Prostate gland (tissue), 2 donors: ENCODE results near the gene PCDHB12. TPM values are rescaled to one million over a fixed set of nuclear protein-coding genes. Genes with fewer than 3 reads are reported as not detected.

Source experiments
- DNase-seq: peaks from one replicate; pipeline ENCODE4 v3.0.0-alpha.2; 2019; ENCODE audit warnings: low spot score
- H3K27ac ChIP-seq, 2 donors: fragments of 200-600 bp; sonication (generic); 2 replicates each; pipeline ENCODE4 v1.5.1; 2017 to 2019
- H3K27me3 ChIP-seq: fragments of 200-600 bp; sonication (generic); replicated peaks from 2 replicates; pipeline ENCODE4 v1.5.1; 2019; ENCODE audit not compliant: insufficient read depth
- H3K36me3 ChIP-seq, 2 donors: fragments of 200-600 bp; sonication (generic); 1 replicate in 1 of 2; 2 replicates in 1 of 2; pipeline versions ENCODE4 v1.5.1 to v1.8.1; 2017 to 2019
- H3K4me1 ChIP-seq: fragments of 200-600 bp; sonication (generic); replicated peaks from 2 replicates; pipeline ENCODE4 v1.5.1; 2019
- H3K4me3 ChIP-seq, 2 donors: fragments of 200-600 bp; sonication (generic); 2 replicates each; pipeline ENCODE4 v1.5.1; 2017 to 2019
- H3K9me3 ChIP-seq: fragments of 200-600 bp; sonication (generic); 2 replicates; pipeline ENCODE4 v1.5.1; 2017
- POLR2A ChIP-seq: fragments of 450-650 bp; IDR thresholded peaks from one replicate; pipeline ENCODE4 v1.6.1; 2016; ENCODE audit warnings: antibody characterized with exemption, mild to moderate bottlenecking
- POLR2AphosphoS5 ChIP-seq: sonication (generic); formaldehyde crosslinking; IDR thresholded peaks from one replicate; pipeline ENCODE4 v1.6.1; 2017; ENCODE audit warnings: antibody characterized with exemption
- WGBS: methylation state at CpG from one replicate; pipeline ENCODE4 v1.1.5; 2018; 5-methylcytosine and 5-hydroxymethylcytosine counted together
- intact Hi-C: fragments of 100-400 bp; cut with DNase I; formaldehyde crosslinking; loops from one replicate; pipeline ENCODE4 v1.14.2; 2022
- total RNA-seq, 2 donors: library from RNA; depleted of rRNA; stranded (reverse); fragments of >200 nt; gene quantifications; one replicate each; pipeline ENCODE4 v1.1.0, GENCODE V29; 2016
- TF ChIP-seq, protein P1 (sequence below), 4 experiments: fragments of 200-600 bp in 2 of 4; fragments of 450-650 bp in 2 of 4; sonication (generic) in 2 of 4; IDR thresholded peaks; 1 replicate in 3 of 4; 2 replicates in 1 of 4; pipeline ENCODE4 v1.5.1; 2016 to 2019; ENCODE audit warnings: antibody characterized with exemption in 4 of 4, mild to moderate bottlenecking in 2 of 4, moderate library complexity in 2 of 4

The PCDHB12 gene
- total RNA-seq, 2 donors from 2014 or later: 0.32 to 4.3 TPM

DNA sequence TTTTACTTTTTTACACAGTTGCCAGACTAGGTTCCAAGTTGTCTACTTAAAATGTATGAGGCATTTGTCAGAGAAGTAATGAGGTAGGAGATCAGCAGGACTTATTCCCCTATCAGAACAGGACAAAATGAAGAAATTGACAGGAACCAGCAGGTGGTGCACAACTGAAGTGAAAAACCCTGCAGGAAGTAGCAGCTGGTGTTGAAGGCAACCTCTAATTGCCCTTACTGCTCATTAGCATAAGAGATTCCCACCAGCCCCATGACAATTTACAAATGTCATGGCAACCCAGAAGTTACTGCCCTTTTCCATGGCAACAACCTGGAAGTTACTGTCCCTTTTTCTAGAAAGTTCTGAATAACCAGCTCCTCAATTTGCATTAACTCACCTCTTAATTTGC is 42.1 kb downstream of the PCDHB12 start:
- intact Hi-C loops: no loop called here
- Histone ChIP-seq H3K9me3 (no peaks in the 10 kb centered on the region), H3K4me1 (no peaks in the 10 kb centered on the region), H3K4me3 (no peak overlapping the region), H3K27ac (no peak overlapping the region), H3K27me3 (no peaks in the 10 kb centered on the region), H3K36me3 (no peaks in the 10 kb centered on the region)
- no peak for TF ChIP-seq POLR2AphosphoS5
- TF ChIP-seq, protein P1, sequence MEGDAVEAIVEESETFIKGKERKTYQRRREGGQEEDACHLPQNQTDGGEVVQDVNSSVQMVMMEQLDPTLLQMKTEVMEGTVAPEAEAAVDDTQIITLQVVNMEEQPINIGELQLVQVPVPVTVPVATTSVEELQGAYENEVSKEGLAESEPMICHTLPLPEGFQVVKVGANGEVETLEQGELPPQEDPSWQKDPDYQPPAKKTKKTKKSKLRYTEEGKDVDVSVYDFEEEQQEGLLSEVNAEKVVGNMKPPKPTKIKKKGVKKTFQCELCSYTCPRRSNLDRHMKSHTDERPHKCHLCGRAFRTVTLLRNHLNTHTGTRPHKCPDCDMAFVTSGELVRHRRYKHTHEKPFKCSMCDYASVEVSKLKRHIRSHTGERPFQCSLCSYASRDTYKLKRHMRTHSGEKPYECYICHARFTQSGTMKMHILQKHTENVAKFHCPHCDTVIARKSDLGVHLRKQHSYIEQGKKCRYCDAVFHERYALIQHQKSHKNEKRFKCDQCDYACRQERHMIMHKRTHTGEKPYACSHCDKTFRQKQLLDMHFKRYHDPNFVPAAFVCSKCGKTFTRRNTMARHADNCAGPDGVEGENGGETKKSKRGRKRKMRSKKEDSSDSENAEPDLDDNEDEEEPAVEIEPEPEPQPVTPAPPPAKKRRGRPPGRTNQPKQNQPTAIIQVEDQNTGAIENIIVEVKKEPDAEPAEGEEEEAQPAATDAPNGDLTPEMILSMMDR (IDR thresholded peaks at IDR 0.05): no peak
- no peak for TF ChIP-seq POLR2A
- DNase-seq: no peak

DNA sequence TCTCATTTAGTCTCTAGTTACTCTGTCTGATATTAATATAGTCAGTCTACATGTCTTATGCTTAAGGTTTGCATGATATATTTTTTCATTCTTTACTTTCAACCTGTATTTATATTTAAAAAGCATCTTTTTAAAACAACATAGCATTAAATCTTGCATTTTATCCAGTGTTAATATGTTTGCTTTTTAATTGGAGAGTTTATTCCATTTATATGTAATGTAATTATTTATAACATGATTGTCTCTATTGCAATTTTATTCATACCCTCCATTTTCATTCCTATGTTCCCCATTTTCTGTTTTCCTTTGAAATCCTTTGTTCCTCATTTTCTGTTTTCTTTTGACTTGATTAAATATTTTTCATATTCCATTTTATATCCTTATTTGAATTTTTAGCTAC is 49.9 kb downstream of the PCDHB12 start:
- no peak for DNase-seq
- Histone ChIP-seq H3K4me1 (no peaks in the 10 kb centered on the region), H3K4me3 (no peak overlapping the region), H3K36me3 (no peaks in the 10 kb centered on the region), H3K27ac (no peak overlapping the region), H3K9me3 (no peaks in the 10 kb centered on the region), H3K27me3 (no peaks in the 10 kb centered on the region)
- intact Hi-C loops: no loop called here
- no peak for TF ChIP-seq POLR2A
- no peak for TF ChIP-seq POLR2AphosphoS5
- TF ChIP-seq, protein P1 (IDR thresholded peaks at IDR 0.05): no peak

DNA sequence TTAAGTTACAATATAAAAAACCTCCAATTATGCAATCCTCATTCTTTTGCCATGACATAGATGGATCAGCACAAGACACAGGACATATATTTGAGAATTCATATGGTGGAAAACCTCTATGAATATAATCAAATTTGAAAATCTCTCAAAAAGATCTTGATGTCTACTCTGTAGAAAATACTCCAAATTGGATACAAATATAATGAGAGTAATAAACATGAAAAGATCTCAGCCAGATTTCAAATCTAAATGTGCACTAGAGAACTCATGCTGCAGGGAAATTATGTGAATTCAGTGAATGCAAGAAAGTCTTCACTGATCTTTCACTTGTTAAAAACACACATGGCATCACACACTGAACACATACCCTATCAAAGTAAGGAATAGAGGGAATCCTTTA is 50.4 kb downstream of the PCDHB12 start:
- H3K4me3 ChIP-seq: no peak overlapping the region
- H3K27ac ChIP-seq: no peak overlapping the region
- H3K4me1 ChIP-seq: no peaks in the 10 kb centered on the region
- intact Hi-C loops: no loop called here
- no peaks in the 10 kb centered on the region for H3K27me3 ChIP-seq
- TF ChIP-seq POLR2AphosphoS5: no peak
- no peak for TF ChIP-seq POLR2A
- TF ChIP-seq, protein P1 (IDR thresholded peaks at IDR 0.05): no peak
- no peaks in the 10 kb centered on the region for H3K36me3 ChIP-seq
- no peaks in the 10 kb centered on the region for H3K9me3 ChIP-seq
- DNase-seq: no peak

DNA sequence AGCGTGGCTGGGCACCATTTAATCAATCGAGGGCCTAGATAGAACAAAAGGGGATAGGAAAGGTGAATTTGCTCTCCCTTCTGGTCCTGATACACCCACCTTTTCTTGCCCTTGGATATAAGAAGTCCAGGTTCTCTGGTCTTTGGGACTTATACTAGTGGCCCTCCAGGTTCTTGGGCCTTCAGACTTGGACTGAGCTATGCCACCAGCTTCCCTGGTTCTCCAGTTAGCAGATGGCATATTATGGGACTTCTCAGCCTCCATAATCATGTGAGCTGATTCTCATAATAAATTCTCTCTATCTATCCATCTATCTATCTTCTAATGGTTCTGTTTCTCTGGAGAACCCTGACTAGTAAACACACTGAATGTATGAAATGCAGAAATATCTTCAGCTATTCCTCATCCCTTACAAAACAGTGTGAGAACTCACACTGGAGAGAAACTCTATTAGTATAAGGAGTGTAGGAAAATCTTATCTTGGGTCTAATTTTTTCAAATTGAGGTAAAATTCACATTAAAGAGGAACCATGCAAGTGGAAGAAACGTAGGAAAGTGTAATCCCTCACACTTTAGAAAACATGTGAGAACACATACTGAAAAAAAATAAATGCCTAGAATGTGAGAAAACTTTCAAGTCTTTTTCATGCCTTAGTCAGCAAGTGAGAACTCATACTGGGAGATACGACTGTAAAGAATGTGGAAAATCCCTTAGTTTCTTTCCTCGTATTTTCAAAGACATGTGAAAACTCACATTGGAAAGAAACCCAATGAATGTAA is 52.1 kb downstream of the PCDHB12 start:
- no peaks in the 10 kb centered on the region for H3K4me1 ChIP-seq
- no peak overlapping the region for H3K4me3 ChIP-seq
- no peak overlapping the region for H3K27ac ChIP-seq
- H3K36me3 ChIP-seq: no peaks in the 10 kb centered on the region
- H3K27me3 ChIP-seq: no peaks in the 10 kb centered on the region
- H3K9me3 ChIP-seq: no peaks in the 10 kb centered on the region
- no peak for DNase-seq
- 72% methylated on average over 5 of the region's 5 CpGs for WGBS
- intact Hi-C loops: no loop called here
- no peak for TF ChIP-seq POLR2AphosphoS5
- TF ChIP-seq POLR2A: no peak
- TF ChIP-seq, protein P1 (IDR thresholded peaks at IDR 0.05): no peak

DNA sequence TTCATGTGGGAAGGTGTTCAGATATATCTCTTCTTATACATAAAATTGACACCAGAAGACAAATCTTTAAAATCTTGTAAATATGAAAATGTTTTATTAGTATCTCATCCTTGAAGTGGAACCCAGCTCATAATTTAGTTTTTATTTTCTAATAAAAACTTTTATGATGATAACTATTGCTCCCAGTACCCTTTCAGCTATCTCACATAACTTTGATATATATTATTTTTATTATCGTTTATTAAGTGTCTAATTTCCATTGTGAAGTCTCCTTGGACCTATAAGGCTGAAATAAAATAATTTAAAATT is 52.7 kb downstream of the PCDHB12 start:
- Histone ChIP-seq H3K4me1 (no peaks in the 10 kb centered on the region), H3K27me3 (no peaks in the 10 kb centered on the region), H3K27ac (no peak overlapping the region), H3K9me3 (no peaks in the 10 kb centered on the region), H3K4me3 (no peak overlapping the region), H3K36me3 (no peaks in the 10 kb centered on the region)
- TF ChIP-seq POLR2AphosphoS5: no peak
- TF ChIP-seq POLR2A: no peak
- TF ChIP-seq, protein P1 (IDR thresholded peaks at IDR 0.05): no peak
- intact Hi-C loops: no loop called here
- WGBS: 70% methylated on average over 1 of the region's 1 CpG
- DNase-seq: no peak
